SU-DHL-6 (cell line): ENCODE results near the gene SMARCAL1.

Source experiments
- EZH2phosphoT487 ChIP-seq: fragments of 200-600 bp; sonication (generic), shearing (Covaris generic); conservative IDR thresholded peaks from 2 replicates; pipeline ENCODE4 v1.6.1; 2018; ENCODE audit warnings: mild to moderate bottlenecking, antibody characterized with exemption, low read length, moderate library complexity, mixed read lengths
- TF ChIP-seq, protein P1 (sequence below): fragments of 200-600 bp; sonication (generic); IDR thresholded peaks from one replicate; pipeline ENCODE4 v1.5.1; 2017; ENCODE audit warnings: antibody characterized with exemption, mild to moderate bottlenecking, low read length, moderate library complexity; ENCODE audit not compliant: insufficient read depth, poor library complexity, severe bottlenecking

DNA sequence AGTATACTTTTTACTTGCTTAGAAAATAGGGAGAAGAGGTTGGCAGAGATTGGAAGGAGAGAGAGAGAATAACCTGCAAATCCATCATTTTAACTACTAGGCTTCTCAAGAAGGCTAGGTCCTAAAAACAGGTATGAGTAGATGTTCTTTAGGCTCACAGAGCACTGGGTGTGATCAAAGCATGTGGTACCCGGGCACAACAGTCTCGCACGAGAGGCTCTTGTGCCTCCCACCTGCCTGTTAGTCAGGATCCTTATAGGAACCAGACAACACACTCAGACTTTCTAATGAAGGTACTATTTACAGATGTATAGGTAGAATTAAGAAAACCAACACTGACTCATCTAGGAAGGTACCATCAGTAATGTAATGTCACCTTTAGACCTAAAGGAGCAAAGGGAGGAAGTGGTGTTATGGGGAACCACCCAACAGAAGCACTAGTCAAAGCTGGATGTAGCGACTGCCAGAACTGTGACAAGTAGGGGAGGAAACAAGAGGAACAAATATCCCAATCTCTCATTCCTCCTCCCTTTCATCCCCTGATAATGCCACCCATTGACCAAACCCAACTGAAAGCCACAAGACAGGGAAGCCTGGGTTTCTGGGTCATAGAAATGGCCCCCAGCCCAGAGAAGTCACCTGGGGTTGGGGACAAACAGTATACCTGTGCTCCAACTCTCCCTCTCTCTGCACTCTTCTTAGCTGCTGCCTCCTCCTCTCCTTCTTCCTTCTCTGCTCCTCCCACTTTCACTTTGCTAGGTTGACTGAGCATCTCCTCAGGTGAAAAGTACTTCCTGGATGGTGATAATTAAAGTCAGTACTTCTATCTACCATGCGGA lies 24.0 kb upstream of the SMARCAL1 start:
- TF ChIP-seq, protein P1, sequence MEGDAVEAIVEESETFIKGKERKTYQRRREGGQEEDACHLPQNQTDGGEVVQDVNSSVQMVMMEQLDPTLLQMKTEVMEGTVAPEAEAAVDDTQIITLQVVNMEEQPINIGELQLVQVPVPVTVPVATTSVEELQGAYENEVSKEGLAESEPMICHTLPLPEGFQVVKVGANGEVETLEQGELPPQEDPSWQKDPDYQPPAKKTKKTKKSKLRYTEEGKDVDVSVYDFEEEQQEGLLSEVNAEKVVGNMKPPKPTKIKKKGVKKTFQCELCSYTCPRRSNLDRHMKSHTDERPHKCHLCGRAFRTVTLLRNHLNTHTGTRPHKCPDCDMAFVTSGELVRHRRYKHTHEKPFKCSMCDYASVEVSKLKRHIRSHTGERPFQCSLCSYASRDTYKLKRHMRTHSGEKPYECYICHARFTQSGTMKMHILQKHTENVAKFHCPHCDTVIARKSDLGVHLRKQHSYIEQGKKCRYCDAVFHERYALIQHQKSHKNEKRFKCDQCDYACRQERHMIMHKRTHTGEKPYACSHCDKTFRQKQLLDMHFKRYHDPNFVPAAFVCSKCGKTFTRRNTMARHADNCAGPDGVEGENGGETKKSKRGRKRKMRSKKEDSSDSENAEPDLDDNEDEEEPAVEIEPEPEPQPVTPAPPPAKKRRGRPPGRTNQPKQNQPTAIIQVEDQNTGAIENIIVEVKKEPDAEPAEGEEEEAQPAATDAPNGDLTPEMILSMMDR, result no peak
- TF ChIP-seq EZH2phosphoT487, result no peak
